Testis (tissue), 3 donors: ENCODE data around the gene FRMD5. TPM values are rescaled to one million over a fixed set of nuclear protein-coding genes. Genes with fewer than 3 reads are reported as not detected.

Source experiments
- DNase-seq: peaks from one replicate; pipeline ENCODE4 v3.0.0-alpha.2; 2019
- H3K27ac ChIP-seq, 2 donors: fragments of 200-600 bp; sonication (generic); one replicate each; pipeline ENCODE4 v1.5.1; 2019
- H3K27me3 ChIP-seq: fragments of 200-600 bp; sonication (generic); one replicate; pipeline ENCODE4 v1.5.1; 2019
- H3K36me3 ChIP-seq: fragments of 200-600 bp; sonication (generic); one replicate; pipeline ENCODE4 v1.5.1; 2017; ENCODE audit warnings: low read depth; ENCODE audit errors: missing control alignments
- H3K4me1 ChIP-seq: fragments of 200-600 bp; sonication (generic); one replicate; pipeline ENCODE4 v1.5.1; 2019
- H3K4me3 ChIP-seq, 2 donors: fragments of 200-600 bp; sonication (generic); one replicate each; pipeline ENCODE4 v1.5.1; 2017 to 2019
- H3K9me3 ChIP-seq: fragments of 200-600 bp; sonication (generic); one replicate; pipeline ENCODE4 v1.5.1; 2017
- POLR2A ChIP-seq: fragments of 450-650 bp; IDR thresholded peaks from one replicate; pipeline ENCODE4 v1.6.1; 2017; ENCODE audit warnings: antibody characterized with exemption, mild to moderate bottlenecking, moderate library complexity
- WGBS, 2 donors: methylation state at CpG; one replicate each; pipeline ENCODE4 v1.1.5; 2018; 5-methylcytosine and 5-hydroxymethylcytosine counted together
- intact Hi-C: fragments of 100-400 bp; cut with DNase I; formaldehyde crosslinking; loops from one replicate; pipeline ENCODE4 v1.15.1; 2023; ENCODE audit warnings: low total_unique reads
- polyA plus RNA-seq: library from polyadenylated mRNA; stranded (reverse); fragments of 350-450 nt; fragmentation: Illumina TruSeq; extraction: RNeasy Lipid Tissue Mini Kit (QIAGEN cat#74804); gene quantifications from one replicate; pipeline ENCODE4 v1.2.3, GENCODE V29; 2014; ENCODE audit warnings: low read depth, low replicate concordance; ENCODE audit not compliant: insufficient read depth
- total RNA-seq, 2 donors: library from RNA; depleted of rRNA; stranded (reverse); fragments of >200 nt; gene quantifications; one replicate each; pipeline ENCODE4 v1.2.3, GENCODE V29; 2016
- TF ChIP-seq, protein P1 (sequence below), 3 experiments: fragments of 450-650 bp in 2 of 3; fragments of 200-600 bp in 1 of 3; sonication (generic) in 1 of 3; IDR thresholded peaks; one replicate each; pipeline ENCODE4 v1.5.1; 2016 to 2019; ENCODE audit warnings: antibody characterized with exemption in 3 of 3, mild to moderate bottlenecking in 2 of 3, moderate library complexity in 1 of 3

The FRMD5 gene
- total and polyA plus RNA-seq, 3 donors from 2014 or later = 10.5 to 12.3 (median 10.6) TPM

DNA sequence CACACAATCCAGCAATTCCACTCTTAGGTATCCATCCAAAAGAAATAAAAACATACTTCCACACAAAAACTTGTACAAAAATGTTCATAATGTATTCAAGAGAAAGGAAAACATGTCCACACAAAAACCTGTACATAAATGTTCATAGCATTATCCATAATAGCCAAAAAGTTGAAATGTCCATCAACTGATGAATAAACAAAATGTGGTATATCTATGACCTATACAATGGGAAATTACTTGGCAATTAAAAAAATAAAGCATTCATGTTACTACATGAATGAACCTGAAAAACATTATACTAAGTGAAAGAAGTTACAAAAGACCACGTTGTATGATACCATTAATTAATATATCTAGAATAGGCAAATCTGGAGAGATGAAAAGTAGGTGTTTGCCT lies 17.9 kb downstream of the FRMD5 start:
- H3K36me3 ChIP-seq = no peaks in the 10 kb centered on the region
- no peak overlapping the region for H3K27ac ChIP-seq
- H3K9me3 ChIP-seq = no peaks in the 10 kb centered on the region
- no peak overlapping the region for H3K4me3 ChIP-seq
- intact Hi-C loops = no loop called here
- H3K4me1 ChIP-seq = no peaks in the 10 kb centered on the region
- no peaks in the 10 kb centered on the region for H3K27me3 ChIP-seq
- 53 to 66% methylated on average over 1 of the region's 1 CpG for WGBS, 2 donors
- DNase-seq = no peak
- no peak for TF ChIP-seq POLR2A
- TF ChIP-seq, protein P1, sequence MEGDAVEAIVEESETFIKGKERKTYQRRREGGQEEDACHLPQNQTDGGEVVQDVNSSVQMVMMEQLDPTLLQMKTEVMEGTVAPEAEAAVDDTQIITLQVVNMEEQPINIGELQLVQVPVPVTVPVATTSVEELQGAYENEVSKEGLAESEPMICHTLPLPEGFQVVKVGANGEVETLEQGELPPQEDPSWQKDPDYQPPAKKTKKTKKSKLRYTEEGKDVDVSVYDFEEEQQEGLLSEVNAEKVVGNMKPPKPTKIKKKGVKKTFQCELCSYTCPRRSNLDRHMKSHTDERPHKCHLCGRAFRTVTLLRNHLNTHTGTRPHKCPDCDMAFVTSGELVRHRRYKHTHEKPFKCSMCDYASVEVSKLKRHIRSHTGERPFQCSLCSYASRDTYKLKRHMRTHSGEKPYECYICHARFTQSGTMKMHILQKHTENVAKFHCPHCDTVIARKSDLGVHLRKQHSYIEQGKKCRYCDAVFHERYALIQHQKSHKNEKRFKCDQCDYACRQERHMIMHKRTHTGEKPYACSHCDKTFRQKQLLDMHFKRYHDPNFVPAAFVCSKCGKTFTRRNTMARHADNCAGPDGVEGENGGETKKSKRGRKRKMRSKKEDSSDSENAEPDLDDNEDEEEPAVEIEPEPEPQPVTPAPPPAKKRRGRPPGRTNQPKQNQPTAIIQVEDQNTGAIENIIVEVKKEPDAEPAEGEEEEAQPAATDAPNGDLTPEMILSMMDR (IDR thresholded peaks at IDR 0.05) = no peak

DNA sequence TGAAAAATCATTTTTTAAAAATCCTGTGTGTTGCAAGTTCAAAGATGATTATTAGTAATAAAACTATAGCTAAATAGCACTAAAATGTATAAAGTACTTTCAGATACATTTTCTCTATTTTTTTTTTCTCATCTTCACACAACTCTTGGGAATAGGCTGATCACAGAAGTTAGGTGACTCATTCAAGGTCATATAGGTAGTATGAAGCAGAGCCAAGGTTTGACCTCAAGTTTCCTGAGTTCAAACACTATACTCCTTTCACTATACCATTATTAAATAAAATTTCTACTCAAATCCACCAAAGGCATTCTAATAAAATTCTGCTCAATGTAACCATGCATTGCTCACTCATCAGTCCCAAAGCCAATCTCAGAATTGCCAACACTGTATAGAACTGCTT lies 21.3 kb downstream of the FRMD5 start:
- H3K27ac ChIP-seq = no peak overlapping the region
- H3K36me3 ChIP-seq = no peaks in the 10 kb centered on the region
- no peak for TF ChIP-seq POLR2A
- intact Hi-C loops = no loop called here
- no peak for DNase-seq
- no peaks in the 10 kb centered on the region for H3K27me3 ChIP-seq
- no peak overlapping the region for H3K4me3 ChIP-seq
- H3K9me3 ChIP-seq = no peaks in the 10 kb centered on the region
- H3K4me1 ChIP-seq = no peaks in the 10 kb centered on the region

DNA sequence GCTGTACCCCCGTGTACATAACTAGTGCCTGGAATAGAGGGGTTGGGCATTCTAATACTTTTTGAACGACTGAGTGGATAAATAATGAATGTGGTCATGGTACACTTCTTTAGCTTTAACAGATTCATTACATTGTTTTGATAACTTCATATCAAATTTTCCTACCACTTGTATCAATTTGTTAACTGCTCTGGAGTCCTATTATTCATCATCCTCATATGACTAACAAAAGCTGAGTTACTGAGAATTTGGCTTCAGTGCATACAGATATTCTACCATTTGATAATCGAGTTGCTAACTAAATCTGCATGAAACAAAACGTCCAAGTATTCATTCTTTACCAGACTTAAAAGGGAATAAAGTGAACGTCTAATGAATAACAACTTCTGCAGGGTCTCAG lies 31.7 kb downstream of the FRMD5 start:
- Histone ChIP-seq H3K27ac (no peak overlapping the region), H3K9me3 (no peaks in the 10 kb centered on the region), H3K4me3 (no peak overlapping the region), H3K27me3 (no peaks in the 10 kb centered on the region), H3K4me1 (no peaks in the 10 kb centered on the region), H3K36me3 (no peaks in the 10 kb centered on the region)
- DNase-seq = no peak
- intact Hi-C loops = no loop called here
- TF ChIP-seq, protein P1 (IDR thresholded peaks at IDR 0.05) = no peak
- no peak for TF ChIP-seq POLR2A
- WGBS, 2 donors = 36 to 43% methylated on average over 5 of the region's 5 CpGs

DNA sequence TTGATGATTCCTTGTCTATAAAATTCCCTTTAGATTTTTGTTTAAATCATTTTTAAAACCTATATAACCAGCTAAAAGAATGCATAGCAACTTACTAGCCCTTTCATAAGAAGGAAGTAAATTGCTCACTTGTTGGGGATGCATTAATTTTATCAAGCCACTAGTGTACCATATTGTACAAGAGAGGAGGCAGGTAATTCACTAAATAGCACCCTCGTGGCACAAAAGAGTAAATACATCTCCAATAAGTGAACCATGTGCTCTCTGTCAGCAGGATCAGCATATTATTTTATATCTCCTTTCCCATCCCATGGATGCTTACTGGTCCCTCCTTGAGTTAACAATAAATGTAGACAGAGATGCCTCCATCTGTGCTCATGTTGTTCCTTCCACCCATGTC lies 34.3 kb downstream of the FRMD5 start:
- no peak for TF ChIP-seq POLR2A
- TF ChIP-seq, protein P1 (IDR thresholded peaks at IDR 0.05) = no peak
- 70 to 82% methylated on average over 1 of the region's 1 CpG for WGBS, 2 donors
- intact Hi-C loops = no loop called here
- no peaks in the 10 kb centered on the region for H3K27me3 ChIP-seq
- H3K36me3 ChIP-seq = no peaks in the 10 kb centered on the region
- H3K9me3 ChIP-seq = no peaks in the 10 kb centered on the region
- H3K4me1 ChIP-seq = no peaks in the 10 kb centered on the region
- H3K27ac ChIP-seq = no peak overlapping the region
- no peak overlapping the region for H3K4me3 ChIP-seq
- DNase-seq = no peak

DNA sequence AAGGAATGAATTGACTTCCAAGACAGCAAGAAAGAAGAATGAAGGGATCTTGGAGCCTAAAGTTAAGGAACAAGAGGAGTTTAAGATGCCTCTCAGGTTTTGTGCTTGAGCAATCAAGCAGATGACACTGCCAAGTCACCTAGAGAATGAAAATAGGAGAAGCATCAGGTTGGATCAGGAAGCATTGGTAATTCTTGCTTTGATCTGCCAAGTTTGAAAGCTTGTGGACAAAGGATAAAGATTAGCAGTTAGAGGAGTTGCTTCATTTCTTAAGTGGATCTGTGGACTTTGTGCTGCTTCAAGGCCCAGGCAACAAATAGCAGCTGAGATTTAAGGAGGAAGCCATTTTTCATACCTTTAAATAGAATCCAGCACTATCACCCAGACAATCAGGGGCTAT lies 35.6 kb downstream of the FRMD5 start:
- no peak overlapping the region for H3K4me3 ChIP-seq
- no peaks in the 10 kb centered on the region for H3K4me1 ChIP-seq
- TF ChIP-seq, protein P1 (IDR thresholded peaks at IDR 0.05) = no peak
- TF ChIP-seq POLR2A = no peak
- H3K27me3 ChIP-seq = no peaks in the 10 kb centered on the region
- intact Hi-C loops = no loop called here
- H3K9me3 ChIP-seq = no peaks in the 10 kb centered on the region
- H3K36me3 ChIP-seq = no peaks in the 10 kb centered on the region
- H3K27ac ChIP-seq = no peak overlapping the region
- no peak for DNase-seq
